Measurements from ENCODE around the gene TAS2R40. TPM values are rescaled to one million over a fixed set of nuclear protein-coding genes. Genes with fewer than 3 reads are reported as not detected.
"Not testable (repeated sequence)": the region's sequence is repeated elsewhere in the genome, so short reads cannot be mapped to it uniquely, and the experiment has no call there.

TAS2R40 gene
- total RNA-seq (not detected), polyA plus RNA-seq (not detected)

- Mint-ChIP-seq H3K9me3 (peaks cover 0 to 6% (median 0%) of the 10 kb centered on the region in 7 donors), H3K4me3 (no peak within 1 kb of the TSS), H3K4me1 (no peaks in the 10 kb centered on the region), H3K27ac (no peak within 1 kb of the TSS), H3K36me3 (no peaks in the 10 kb centered on the region), H3K27me3 (peaks cover 46% of the 10 kb centered on the region)
- H3K4me3 ChIP-seq (ENCODE audit: low read depth, low read length), result no peak within 1 kb of the TSS
- peaks cover 10% of the 10 kb centered on the region for H3K27me3 ChIP-seq (ENCODE audit: control insufficient read depth, insufficient read depth, low read length)
- no peaks in the 10 kb centered on the region for H3K36me3 ChIP-seq (ENCODE audit: control insufficient read depth, insufficient read depth, low read length)
- H3K27ac ChIP-seq (ENCODE audit: insufficient read depth, low read length, poor library complexity, severe bottlenecking), result no peak within 1 kb of the TSS
- no peaks in the 10 kb centered on the region for H3K9me3 ChIP-seq (ENCODE audit: control insufficient read depth in 2 of 2, low read length in 2 of 2)
- no peak for ATAC-seq (ENCODE audit: low read depth in 2 of 2)
- DNase-seq, result no peak
- no peaks in the 10 kb centered on the region for H3K4me1 ChIP-seq (ENCODE audit: control insufficient read depth, insufficient read depth, low read length, poor library complexity, severe bottlenecking)
These were observed at the start of gene TAS2R40 for GRCh38 chr7:143221737-143222136. TSS of gene TAS2R40 (plus strand) at chr7:143222037. CDS start at chr7:143222079, 42 bp downstream.

- Mint-ChIP-seq H3K36me3 (no peaks in the 10 kb centered on the region), H3K4me3 (no peak overlapping the region), H3K9me3 (peaks cover 0 to 6% (median 2%) of the 10 kb centered on the region in 7 donors), H3K27me3 (peaks cover 23% of the 10 kb centered on the region), H3K4me1 (no peaks in the 10 kb centered on the region), H3K27ac (no peak overlapping the region)
- Histone ChIP-seq H3K4me1 (ENCODE audit: control insufficient read depth, insufficient read depth, low read length, poor library complexity, severe bottlenecking) (no peaks in the 10 kb centered on the region), H3K27ac (ENCODE audit: insufficient read depth, low read length, poor library complexity, severe bottlenecking) (no peak overlapping the region), H3K27me3 (ENCODE audit: control insufficient read depth, insufficient read depth, low read length) (no peaks in the 10 kb centered on the region), H3K4me3 (ENCODE audit: low read depth, low read length) (no peak overlapping the region), H3K9me3 (ENCODE audit: control insufficient read depth in 2 of 2, low read length in 2 of 2) (peaks cover 3% of the 10 kb centered on the region in 2 experiments), H3K36me3 (ENCODE audit: control insufficient read depth, insufficient read depth, low read length) (no peaks in the 10 kb centered on the region)
- ATAC-seq (ENCODE audit: low read depth in 2 of 2) (no peak), DNase-seq (no peak)
These were observed 49.5 kb upstream of the TAS2R40 start for GRCh38 chr7:143172354-143172753.

- no peak overlapping the region for H3K4me3 Mint-ChIP-seq
- ATAC-seq (ENCODE audit: low read depth in 2 of 2) (no peak), DNase-seq (no peak)
- no peak overlapping the region for H3K27ac ChIP-seq (ENCODE audit: insufficient read depth, low read length, poor library complexity, severe bottlenecking)
- H3K36me3 Mint-ChIP-seq, result no peaks in the 10 kb centered on the region
- H3K4me1 ChIP-seq (ENCODE audit: control insufficient read depth, insufficient read depth, low read length, poor library complexity, severe bottlenecking), result no peaks in the 10 kb centered on the region
- no peaks in the 10 kb centered on the region for H3K27me3 ChIP-seq (ENCODE audit: control insufficient read depth, insufficient read depth, low read length)
- H3K9me3 Mint-ChIP-seq, result peaks cover 0 to 15% (median 8%) of the 10 kb centered on the region in 7 donors
- no peak overlapping the region for H3K27ac Mint-ChIP-seq
- H3K36me3 ChIP-seq (ENCODE audit: control insufficient read depth, insufficient read depth, low read length), result no peaks in the 10 kb centered on the region
- H3K4me1 Mint-ChIP-seq, result no peaks in the 10 kb centered on the region
- H3K4me3 ChIP-seq (ENCODE audit: low read depth, low read length), result no peak overlapping the region
- H3K27me3 Mint-ChIP-seq, result peaks cover 8% of the 10 kb centered on the region
- H3K9me3 ChIP-seq (ENCODE audit: control insufficient read depth in 2 of 2, low read length in 2 of 2), result peaks cover 6 to 15% of the 10 kb centered on the region in 2 experiments
These were observed 45.7 kb upstream of the TAS2R40 start for GRCh38 chr7:143176128-143176527.

- ATAC-seq (ENCODE audit: low read depth in 2 of 2) (no peak), DNase-seq (no peak)
- no peaks in the 10 kb centered on the region for H3K4me1 Mint-ChIP-seq
- Histone ChIP-seq H3K36me3 (ENCODE audit: control insufficient read depth, insufficient read depth, low read length) (no peaks in the 10 kb centered on the region), H3K9me3 (ENCODE audit: control insufficient read depth in 2 of 2, low read length in 2 of 2) (peaks cover 6 to 15% of the 10 kb centered on the region in 2 experiments), H3K27me3 (ENCODE audit: control insufficient read depth, insufficient read depth, low read length) (no peaks in the 10 kb centered on the region), H3K27ac (ENCODE audit: insufficient read depth, low read length, poor library complexity, severe bottlenecking) (no peak overlapping the region), H3K4me1 (ENCODE audit: control insufficient read depth, insufficient read depth, low read length, poor library complexity, severe bottlenecking) (no peaks in the 10 kb centered on the region), H3K4me3 (ENCODE audit: low read depth, low read length) (no peak overlapping the region)
- peaks cover 6% of the 10 kb centered on the region for H3K27me3 Mint-ChIP-seq
- H3K4me3 Mint-ChIP-seq, result no peak overlapping the region
- no peak overlapping the region for H3K27ac Mint-ChIP-seq
- H3K36me3 Mint-ChIP-seq, result no peaks in the 10 kb centered on the region
- peaks cover 0 to 18% (median 8%) of the 10 kb centered on the region in 7 donors for H3K9me3 Mint-ChIP-seq
These were observed 44.3 kb upstream of the TAS2R40 start for GRCh38 chr7:143177374-143178119.

GRCh38 chr7:143180771-143181170, 41.1 kb upstream of the TAS2R40 start:
- not testable (repeated sequence) for H3K27me3 ChIP-seq (ENCODE audit: control insufficient read depth, insufficient read depth, low read length); H3K4me3 Mint-ChIP-seq; H3K36me3 Mint-ChIP-seq; H3K4me3 ChIP-seq (ENCODE audit: low read depth, low read length); H3K27ac ChIP-seq (ENCODE audit: insufficient read depth, low read length, poor library complexity, severe bottlenecking); ATAC-seq (ENCODE audit: low read depth in 2 of 2); H3K36me3 ChIP-seq (ENCODE audit: control insufficient read depth, insufficient read depth, low read length); H3K27ac Mint-ChIP-seq; H3K4me1 Mint-ChIP-seq; H3K4me1 ChIP-seq (ENCODE audit: control insufficient read depth, insufficient read depth, low read length, poor library complexity, severe bottlenecking); DNase-seq
- Mint-ChIP-seq H3K27me3 (peaks cover 20% of the 10 kb centered on the region), H3K9me3 (peaks cover 0 to 18% (median 8%) of the 10 kb centered on the region in 7 donors)
- H3K9me3 ChIP-seq (ENCODE audit: control insufficient read depth in 2 of 2, low read length in 2 of 2), result peaks cover 6 to 15% of the 10 kb centered on the region in 2 experiments

GRCh38 chr7:143181349-143181748, 40.5 kb upstream of the TAS2R40 start:
- no peak for DNase-seq

GRCh38 chr7:143183024-143183423, 38.8 kb upstream of the TAS2R40 start, which contains the start of gene TAS2R39:
TSS of gene TAS2R39 (plus strand) at chr7:143183419. CDS start at chr7:143183419, 0 bp downstream.
- Histone ChIP-seq H3K36me3 (ENCODE audit: control insufficient read depth, insufficient read depth, low read length) (no peaks in the 10 kb centered on the region), H3K27me3 (ENCODE audit: control insufficient read depth, insufficient read depth, low read length) (peaks cover 8% of the 10 kb centered on the region), H3K9me3 (ENCODE audit: control insufficient read depth in 2 of 2, low read length in 2 of 2) (peaks cover 0 to 5% of the 10 kb centered on the region in 2 experiments), H3K4me3 (ENCODE audit: low read depth, low read length) (no peak within 1 kb of the TSS), H3K4me1 (ENCODE audit: control insufficient read depth, insufficient read depth, low read length, poor library complexity, severe bottlenecking) (no peaks in the 10 kb centered on the region), H3K27ac (ENCODE audit: insufficient read depth, low read length, poor library complexity, severe bottlenecking) (no peak within 1 kb of the TSS)
- no peaks in the 10 kb centered on the region for H3K36me3 Mint-ChIP-seq
- H3K27me3 Mint-ChIP-seq, result peaks cover 20% of the 10 kb centered on the region
- no peaks in the 10 kb centered on the region for H3K4me1 Mint-ChIP-seq
- H3K27ac Mint-ChIP-seq, result no peak within 1 kb of the TSS
- H3K4me3 Mint-ChIP-seq, result no peak within 1 kb of the TSS
- DNase-seq, result no peak
- no peak for ATAC-seq (ENCODE audit: low read depth in 2 of 2)
- H3K9me3 Mint-ChIP-seq, result peaks cover 1 to 12% (median 4%) of the 10 kb centered on the region in 7 donors

More at GRCh38 chr7:143181349-143181748, 40.5 kb upstream of the TAS2R40 start:
- no peak overlapping the region for H3K4me3 Mint-ChIP-seq
- peaks cover 6 to 15% of the 10 kb centered on the region in 2 experiments for H3K9me3 ChIP-seq (ENCODE audit: control insufficient read depth in 2 of 2, low read length in 2 of 2)
- no peak overlapping the region for H3K27ac ChIP-seq (ENCODE audit: insufficient read depth, low read length, poor library complexity, severe bottlenecking)
- no peaks in the 10 kb centered on the region for H3K36me3 ChIP-seq (ENCODE audit: control insufficient read depth, insufficient read depth, low read length)
- no peaks in the 10 kb centered on the region for H3K4me1 ChIP-seq (ENCODE audit: control insufficient read depth, insufficient read depth, low read length, poor library complexity, severe bottlenecking)
- H3K27ac Mint-ChIP-seq, result no peak overlapping the region
- H3K9me3 Mint-ChIP-seq, result peaks cover 0 to 18% (median 8%) of the 10 kb centered on the region in 7 donors
- H3K4me1 Mint-ChIP-seq, result no peaks in the 10 kb centered on the region
- no peak overlapping the region for H3K4me3 ChIP-seq (ENCODE audit: low read depth, low read length)
- H3K27me3 ChIP-seq (ENCODE audit: control insufficient read depth, insufficient read depth, low read length), result peaks cover 8% of the 10 kb centered on the region
- peaks cover 20% of the 10 kb centered on the region for H3K27me3 Mint-ChIP-seq
- H3K36me3 Mint-ChIP-seq, result no peaks in the 10 kb centered on the region
- ATAC-seq (ENCODE audit: low read depth in 2 of 2), result no peak

GRCh38 chr7:143185551-143185950, 36.3 kb upstream of the TAS2R40 start:
- ATAC-seq (ENCODE audit: low read depth in 2 of 2) (no peak), DNase-seq (no peak)
- Histone ChIP-seq H3K4me1 (ENCODE audit: control insufficient read depth, insufficient read depth, low read length, poor library complexity, severe bottlenecking) (no peaks in the 10 kb centered on the region), H3K27ac (ENCODE audit: insufficient read depth, low read length, poor library complexity, severe bottlenecking) (no peak overlapping the region), H3K4me3 (ENCODE audit: low read depth, low read length) (no peak overlapping the region), H3K9me3 (ENCODE audit: control insufficient read depth in 2 of 2, low read length in 2 of 2) (no peaks in the 10 kb centered on the region), H3K27me3 (ENCODE audit: control insufficient read depth, insufficient read depth, low read length) (peaks cover 8% of the 10 kb centered on the region), H3K36me3 (ENCODE audit: control insufficient read depth, insufficient read depth, low read length) (no peaks in the 10 kb centered on the region)
- peaks cover 20% of the 10 kb centered on the region for H3K27me3 Mint-ChIP-seq
- no peaks in the 10 kb centered on the region for H3K4me1 Mint-ChIP-seq
- H3K27ac Mint-ChIP-seq, result no peak overlapping the region
- H3K36me3 Mint-ChIP-seq, result no peaks in the 10 kb centered on the region
- peaks cover 0 to 5% (median 0%) of the 10 kb centered on the region in 7 donors for H3K9me3 Mint-ChIP-seq
- no peak overlapping the region for H3K4me3 Mint-ChIP-seq
